COR-L47 (cell line): Measurements from ENCODE around the gene FOXA2.

Experiments used
- DNase-seq: peaks from one replicate; lab custom pipeline; 2025; lab: John Stamatoyannopoulos, UW

The FOXA2 gene

GRCh38 chr20:22583773-22584521 lies 425 bp downstream of the FOXA2 start:
- DNase-seq, result peak; percentile 92

- DNase-seq, result no peak
These were observed 1.2 kb downstream of the FOXA2 start for GRCh38 chr20:22582964-22583772.

- no peak for DNase-seq
These were observed 1.9 kb downstream of the FOXA2 start for GRCh38 chr20:22582386-22582963.

- DNase-seq, result peak; percentile 29
These were observed 2.7 kb downstream of the FOXA2 start for GRCh38 chr20:22581437-22582385.

GRCh38 chr20:22579711-22580697 lies 4.4 kb downstream of the FOXA2 start:
- DNase-seq, result peak; percentile 26

- DNase-seq, result peak; percentile 89
These were observed 5.3 kb downstream of the FOXA2 start for GRCh38 chr20:22579119-22579427.

- peak; percentile 89 for DNase-seq
These were observed 5.9 kb downstream of the FOXA2 start for GRCh38 chr20:22578221-22579118.

- peak; percentile 58 for DNase-seq
These were observed 6.7 kb downstream of the FOXA2 start for GRCh38 chr20:22577515-22578220.

- DNase-seq, result peak; percentile 30
These were observed 7.4 kb downstream of the FOXA2 start for GRCh38 chr20:22576733-22577514.

GRCh38 chr20:22576273-22576672 lies 8.1 kb downstream of the FOXA2 start:
- DNase-seq, result no peak

- DNase-seq, result no peak
These were observed 8.6 kb downstream of the FOXA2 start for GRCh38 chr20:22575737-22576136.

- peak; percentile 100 for DNase-seq
These were observed 9.2 kb downstream of the FOXA2 start for GRCh38 chr20:22575087-22575721.

GRCh38 chr20:22574545-22575086 lies 9.8 kb downstream of the FOXA2 start:
- DNase-seq, result no peak

- DNase-seq, result no peak
These were observed 11.9 kb downstream of the FOXA2 start for GRCh38 chr20:22572491-22572890.

- DNase-seq, result no peak
These were observed 12.3 kb downstream of the FOXA2 start for GRCh38 chr20:22572023-22572422.

- peak; percentile 25 for DNase-seq
These were observed 15.0 kb downstream of the FOXA2 start for GRCh38 chr20:22569353-22569752.

GRCh38 chr20:22568872-22569344 lies 15.5 kb downstream of the FOXA2 start:
- no peak for DNase-seq
